Activated CD4-positive, CD25-positive, alpha-beta regulatory T cell (primary cell): Measurements from ENCODE around the gene VWA5B1.
"Not testable (repeated sequence)": the region's sequence is repeated elsewhere in the genome, so short reads cannot be mapped to it uniquely, and the experiment has no call there.

Experiments
- DNase-seq, 4 experiments: peaks; one replicate each; lab custom pipeline; 2025; lab: John Stamatoyannopoulos, UW

The VWA5B1 gene

DNA sequence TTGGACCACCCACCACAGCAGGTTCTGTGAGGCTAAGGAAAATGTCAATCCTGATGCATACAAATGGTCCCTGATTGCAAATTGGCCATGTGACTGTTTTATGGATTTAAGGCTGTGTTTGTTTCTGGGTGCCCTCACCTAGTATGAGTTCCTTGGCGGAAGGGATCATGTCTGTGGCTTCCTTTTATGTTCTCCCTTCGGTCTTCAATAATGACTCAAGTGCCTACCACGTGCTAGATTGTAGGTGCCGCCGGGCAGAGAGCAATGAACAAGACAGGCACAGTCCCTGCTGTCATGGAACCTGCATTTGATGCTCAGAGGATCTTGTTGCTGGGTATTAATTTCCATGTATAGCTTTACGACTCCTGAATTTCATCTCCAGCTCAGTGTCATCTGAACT is 9.8 kb upstream of the VWA5B1 start:
- DNase-seq = no peak

DNA sequence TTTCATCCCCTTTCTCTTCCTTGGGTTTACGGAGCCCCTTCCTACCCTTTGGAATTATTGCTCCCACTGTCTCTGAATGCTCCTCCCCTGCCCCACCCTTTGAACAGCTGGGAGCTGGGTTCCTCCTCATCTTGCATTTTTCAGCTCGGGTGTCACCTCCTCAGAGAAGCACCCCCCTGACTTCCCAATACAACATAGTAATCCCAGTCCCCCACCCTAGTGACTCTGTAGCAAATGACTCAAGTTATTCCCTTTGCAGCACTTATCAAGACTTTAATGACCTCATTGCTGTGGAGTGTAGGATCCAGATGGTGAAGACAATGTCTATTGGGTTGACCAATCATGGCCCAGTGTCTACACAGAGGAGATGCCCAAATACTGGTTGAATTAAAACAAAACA is 8.9 kb upstream of the VWA5B1 start:
- no peak for DNase-seq

- DNase-seq = no peak
Measured at GRCh38 chr1:20282533-20282932, 8.1 kb upstream of the VWA5B1 start.

- DNase-seq = no peak
Measured at GRCh38 chr1:20284046-20284445, 6.6 kb upstream of the VWA5B1 start.

GRCh38 chr1:20284625-20285024 is 6.0 kb upstream of the VWA5B1 start:
- no peak for DNase-seq

DNA sequence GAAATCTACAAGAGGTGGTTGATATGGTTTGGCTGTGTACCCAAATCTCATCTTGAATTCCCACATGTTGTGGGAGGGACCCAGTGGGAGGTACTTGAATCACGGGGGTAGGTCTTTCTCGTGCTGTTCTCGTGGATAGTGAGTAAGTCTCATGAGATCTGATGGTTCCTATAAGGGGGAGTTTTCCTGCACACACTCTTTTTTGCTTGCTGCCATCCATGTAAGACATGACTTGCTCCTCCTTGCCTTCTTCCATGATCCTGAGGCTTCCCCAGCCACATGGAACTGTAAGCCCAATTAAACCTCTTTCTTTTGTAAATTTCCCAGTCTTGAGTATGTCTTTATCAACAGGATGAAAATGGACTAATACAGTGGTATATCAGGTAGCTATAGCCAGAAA is 5.2 kb upstream of the VWA5B1 start:
- no peak for DNase-seq

- DNase-seq = not testable (repeated sequence)
Measured at GRCh38 chr1:20287696-20288095, 3.0 kb upstream of the VWA5B1 start.

DNA sequence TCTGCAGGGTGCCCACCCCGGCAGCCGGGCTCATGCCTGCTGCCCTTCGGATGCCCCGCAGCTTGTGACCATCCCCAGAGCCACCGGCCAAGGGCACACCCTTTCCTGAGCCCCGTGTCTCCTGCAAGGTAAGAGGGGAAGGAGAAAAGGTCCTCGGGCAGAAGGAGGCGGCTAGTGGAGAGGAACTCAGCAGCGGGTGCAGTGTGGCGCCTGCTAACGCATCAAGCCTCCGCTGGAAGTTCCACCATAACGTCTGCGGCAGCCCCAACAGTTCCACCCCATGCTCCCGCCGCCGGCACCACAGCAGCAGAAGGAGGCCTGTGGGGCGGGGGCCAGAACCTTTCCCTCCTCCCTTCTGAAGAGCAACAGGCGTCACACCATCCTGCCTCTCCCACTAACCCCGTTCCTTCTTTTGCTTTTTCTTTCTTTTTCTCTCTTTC is 990 bp downstream of the VWA5B1 start:
- DNase-seq = no peak

DNA sequence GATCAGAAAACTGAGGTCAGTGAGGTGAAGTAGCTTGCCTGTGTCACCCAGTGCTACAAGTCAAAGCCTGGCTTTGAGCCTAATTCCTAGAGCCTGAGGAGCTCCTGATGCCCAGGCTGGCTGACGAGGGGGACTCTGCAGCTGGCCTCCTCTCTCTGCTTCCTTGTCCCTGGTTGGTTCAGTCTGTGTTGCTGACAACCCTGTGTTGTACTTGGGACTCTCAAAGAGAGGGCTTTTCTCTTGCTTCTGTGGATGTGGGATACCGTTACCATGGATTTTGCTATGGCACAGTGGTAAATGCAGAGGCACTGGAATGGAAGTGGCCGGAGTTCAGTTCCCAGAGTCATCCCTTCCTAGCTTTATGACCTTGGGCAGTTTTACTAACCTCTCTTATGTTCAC is 8.0 kb downstream of the VWA5B1 start:
- no peak for DNase-seq

- no peak for DNase-seq
Measured at GRCh38 chr1:20301463-20302107, 10.9 kb downstream of the VWA5B1 start.

GRCh38 chr1:20302108-20302471 is 11.4 kb downstream of the VWA5B1 start:
- DNase-seq = no peak

DNA sequence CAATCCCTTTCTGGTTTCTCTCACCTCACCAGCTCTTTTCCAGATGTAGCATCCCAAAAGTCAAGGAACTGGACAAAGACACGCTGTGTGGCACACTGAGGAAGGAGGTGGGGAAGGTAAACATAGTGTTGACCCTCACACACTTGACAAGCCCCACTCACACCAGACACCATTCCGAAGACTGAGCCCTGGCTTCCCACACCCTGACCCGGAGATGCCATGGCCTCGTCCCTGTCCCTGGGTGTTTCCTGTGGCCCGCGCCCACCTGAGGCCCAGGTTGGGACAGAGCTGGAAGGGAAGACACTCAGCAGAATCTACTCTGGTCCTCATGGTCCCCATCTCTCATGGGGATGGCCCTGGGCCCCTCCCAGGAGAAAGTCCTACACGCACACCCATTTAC is 16.4 kb downstream of the VWA5B1 start:
- DNase-seq = no peak

DNA sequence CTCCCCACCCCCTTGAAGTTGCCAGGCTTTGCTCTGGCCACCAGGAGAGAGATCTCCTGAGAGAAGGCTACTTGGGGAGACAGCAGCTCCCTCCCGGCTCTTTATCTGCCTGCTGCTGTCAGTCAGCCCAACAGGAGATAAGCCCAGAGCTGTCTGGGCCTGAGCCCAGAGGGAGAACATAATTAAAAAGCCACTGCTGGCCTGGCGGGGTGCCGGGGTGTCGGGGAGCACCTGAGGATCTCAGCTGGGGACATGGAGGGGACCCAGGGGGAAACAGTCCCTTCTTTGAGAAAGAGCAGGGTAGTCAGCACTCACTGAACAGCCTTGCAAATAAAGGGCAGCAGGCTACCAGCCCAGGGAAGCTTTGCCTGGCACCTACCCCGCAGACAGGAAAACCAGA is 17.9 kb downstream of the VWA5B1 start:
- DNase-seq = no peak

DNA sequence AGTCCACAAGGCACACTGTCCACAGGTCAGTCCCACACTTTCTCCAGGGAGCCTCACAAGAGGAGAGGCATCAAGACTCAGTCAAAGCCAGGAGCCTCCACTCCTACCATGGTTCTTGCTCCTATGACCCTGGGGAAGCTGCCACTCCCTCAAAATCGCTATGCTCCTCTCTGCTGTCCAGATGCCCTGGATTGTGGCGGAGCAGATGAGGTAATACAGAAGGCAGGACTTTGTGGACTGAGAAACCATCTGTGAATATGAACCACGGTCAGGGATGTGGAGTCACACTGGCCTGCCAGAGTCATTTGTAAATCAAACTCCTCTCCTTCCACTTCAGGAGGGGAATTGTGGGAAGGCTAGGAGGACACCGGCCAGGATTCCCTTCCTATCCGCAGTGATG is 20.6 kb downstream of the VWA5B1 start:
- DNase-seq = no peak

DNA sequence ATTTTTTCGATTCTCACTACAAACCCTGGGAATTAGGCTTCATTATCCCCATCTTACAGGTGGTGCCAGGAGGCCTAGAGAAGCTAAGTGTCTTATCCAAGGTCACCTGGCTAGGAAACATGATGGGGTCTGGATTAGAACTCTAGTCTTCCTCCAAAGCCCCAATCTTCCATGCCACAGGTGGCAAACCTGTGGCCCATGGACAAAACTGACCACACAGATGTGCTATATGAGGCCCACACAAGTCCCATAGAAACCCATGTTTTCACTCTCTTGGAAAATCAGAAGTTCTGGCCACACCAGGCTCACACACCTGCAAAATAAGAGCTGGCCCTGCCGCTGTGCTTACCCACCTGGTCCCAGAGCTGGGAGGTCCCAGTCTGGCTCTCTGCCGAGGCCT is 21.6 kb downstream of the VWA5B1 start:
- no peak for DNase-seq

DNA sequence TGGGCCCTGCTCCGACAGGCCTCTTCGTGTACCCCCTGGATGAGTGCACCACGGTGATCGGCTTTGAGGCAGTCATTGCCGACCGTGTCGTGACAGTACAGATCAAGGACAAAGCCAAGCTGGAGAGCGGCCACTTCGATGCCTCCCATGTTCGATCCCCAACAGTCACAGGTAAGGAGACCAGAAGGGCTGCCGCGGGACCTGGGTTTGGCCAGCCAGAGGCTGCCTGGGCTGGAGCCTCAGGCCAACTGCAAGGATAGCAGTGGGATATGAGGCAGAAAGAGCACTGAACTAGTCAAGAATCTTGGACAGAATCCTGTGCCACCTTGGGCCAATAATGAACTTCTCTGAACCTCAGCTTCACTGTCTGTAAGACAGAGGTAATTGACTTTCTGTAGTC is 22.1 kb downstream of the VWA5B1 start:
- no peak for DNase-seq

GRCh38 chr1:20317471-20317870 is 26.8 kb downstream of the VWA5B1 start:
- DNase-seq = no peak

GRCh38 chr1:20318521-20318920 is 27.8 kb downstream of the VWA5B1 start:
- DNase-seq = no peak

DNA sequence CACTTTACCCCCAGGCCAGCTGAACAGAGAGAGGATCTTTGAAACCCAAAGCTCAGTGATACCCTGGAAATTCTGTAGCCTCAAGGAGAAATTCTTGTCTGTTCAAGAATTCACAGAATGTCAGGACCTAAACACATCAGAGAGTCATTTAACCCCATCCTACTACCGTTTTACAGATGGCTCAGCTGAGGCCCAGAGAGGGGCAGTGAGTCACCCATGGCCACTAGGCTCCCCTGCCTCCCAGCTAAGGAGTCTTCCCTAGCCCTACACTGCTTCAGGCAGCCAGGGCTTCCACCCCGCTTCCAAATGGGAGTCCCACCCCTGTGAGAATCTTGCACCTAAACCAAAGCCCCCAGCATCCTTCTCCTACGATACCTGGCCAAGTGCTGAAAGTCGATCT is 28.3 kb downstream of the VWA5B1 start:
- no peak for DNase-seq

GRCh38 chr1:20319456-20320220 is 29.0 kb downstream of the VWA5B1 start:
- no peak for DNase-seq

DNA sequence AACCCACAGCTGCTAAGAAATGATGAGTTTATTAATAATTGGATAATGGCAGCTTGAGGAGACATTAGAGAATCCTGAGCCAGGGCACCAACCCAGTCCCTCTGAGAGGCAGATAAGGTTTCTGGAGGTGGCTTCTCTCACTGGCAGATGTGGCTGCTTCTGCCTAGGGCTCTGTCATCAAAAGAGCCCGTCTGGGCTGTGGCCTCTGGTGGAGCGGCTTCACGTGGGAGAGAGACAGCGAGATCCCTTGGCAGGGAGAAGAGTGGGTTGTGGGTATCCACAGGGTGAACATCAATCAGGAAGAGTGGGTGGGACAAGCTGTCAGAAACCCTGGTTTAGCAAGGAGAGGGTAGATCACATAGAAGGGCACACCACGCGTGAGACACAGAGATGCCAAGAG is 30.0 kb downstream of the VWA5B1 start:
- DNase-seq = no peak

DNA sequence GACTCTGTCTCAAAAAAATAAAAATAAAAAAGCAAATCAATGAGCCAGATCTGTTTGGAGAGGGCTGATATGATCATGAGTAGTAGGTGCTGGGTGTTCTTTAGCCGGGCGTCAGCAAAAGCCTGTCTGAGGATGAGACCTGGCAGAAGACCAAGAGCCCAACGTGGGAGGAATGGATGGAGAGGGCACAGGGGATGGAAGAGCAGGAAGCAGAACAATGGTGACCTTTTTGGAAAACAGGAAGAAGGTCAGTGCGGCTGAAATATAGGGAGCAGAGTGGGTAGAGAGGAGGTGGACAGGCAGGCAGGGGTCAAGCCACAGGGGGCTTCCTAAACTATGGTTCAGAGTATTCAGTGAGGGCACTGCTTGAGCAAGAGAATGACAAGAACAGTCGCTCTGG is 30.9 kb downstream of the VWA5B1 start:
- no peak for DNase-seq

DNA sequence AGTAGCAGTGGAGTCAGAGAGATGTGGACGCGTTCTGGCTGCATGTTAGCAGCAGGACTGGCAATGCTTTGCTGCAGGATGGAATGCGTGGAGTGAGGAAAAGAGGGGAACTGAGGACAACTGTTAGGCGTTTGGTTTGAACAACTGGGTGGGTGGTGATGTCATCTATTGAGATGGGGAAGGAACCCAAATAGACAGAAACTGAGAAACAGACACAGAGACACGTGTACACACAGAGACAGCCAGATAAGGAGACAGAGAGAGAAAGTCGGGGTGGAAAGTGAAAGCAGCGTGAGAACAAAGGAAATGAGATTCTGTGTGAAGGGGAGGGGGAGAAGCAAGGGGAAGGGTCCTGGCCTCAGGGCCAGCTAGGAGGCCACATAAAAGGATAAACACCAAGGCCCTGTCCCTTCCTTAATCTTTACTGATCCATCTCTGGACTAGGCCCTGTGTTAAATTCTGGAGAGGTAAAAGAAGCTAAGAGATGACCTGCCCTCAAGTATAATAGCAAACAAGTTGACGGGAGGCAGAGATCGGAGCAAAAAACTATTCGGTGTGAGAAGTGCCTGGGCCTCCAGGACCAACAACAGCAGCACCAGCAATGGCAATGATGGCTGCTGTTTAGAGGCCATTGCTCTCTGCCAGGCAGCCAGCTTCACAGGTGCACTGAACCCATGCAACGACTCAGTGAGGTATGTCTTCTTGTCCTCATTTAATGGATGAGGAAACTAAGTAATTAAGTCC is 31.6 kb downstream of the VWA5B1 start:
- no peak for DNase-seq
